Peyer's patch (tissue), 4 donors: ENCODE data around the gene LIMS1. TPM values are rescaled to one million over a fixed set of nuclear protein-coding genes. Genes with fewer than 3 reads are reported as not detected.
A peak's percentile ranks its signal among the peaks of the same experiment; 100 is the strongest.
"Not testable (repeated sequence)": the region's sequence is repeated elsewhere in the genome, so short reads cannot be mapped to it uniquely, and the experiment has no call there.

Experiments used
- DNase-seq, 3 donors: peaks; one replicate each; pipeline ENCODE4 v3.0.0-alpha.2; 2017 to 2019
- H3K27ac ChIP-seq, 4 donors: fragments of 200-600 bp; sonication (generic); one replicate each; pipeline ENCODE4 v1.5.1; 2016 to 2019
- H3K27me3 ChIP-seq, 2 donors: fragments of 200-600 bp; sonication (generic); one replicate each; pipeline ENCODE4 v1.5.1; 2019
- H3K36me3 ChIP-seq, 3 donors: fragments of 200-600 bp; sonication (generic); one replicate each; pipeline ENCODE4 v1.5.1; 2016 to 2019
- H3K4me1 ChIP-seq, 4 donors: fragments of 200-600 bp; sonication (generic); one replicate each; pipeline ENCODE4 v1.5.1; 2016 to 2019
- H3K4me3 ChIP-seq, 4 donors: fragments of 200-600 bp; sonication (generic); 1 replicate in 3 of 4; 2 replicates in 1 of 4; pipeline ENCODE4 v1.5.1; 2016 to 2019; ENCODE audit warnings: mild to moderate bottlenecking in 1 of 4
- H3K9me3 ChIP-seq, 4 donors: fragments of 200-600 bp; sonication (generic); one replicate each; pipeline ENCODE4 v1.5.1; 2016 to 2019; ENCODE audit warnings: mild to moderate bottlenecking in 1 of 4
- total RNA-seq, 4 donors: library from RNA; depleted of rRNA; stranded (reverse); fragments of >200 nt; gene quantifications; one replicate each; pipeline ENCODE4 v1.1.0, GENCODE V29; 2016

The LIMS1 gene
- total RNA-seq, 4 donors from 2014 or later = 24.2 to 78.4 (median 39.6) TPM

GRCh38 chr2:108651468-108651867, 117.2 kb downstream of the LIMS1 start:
- not testable (repeated sequence) for H3K36me3 ChIP-seq, H3K4me3 ChIP-seq, DNase-seq, H3K9me3 ChIP-seq, H3K4me1 ChIP-seq, H3K27ac ChIP-seq, H3K27me3 ChIP-seq

DNA sequence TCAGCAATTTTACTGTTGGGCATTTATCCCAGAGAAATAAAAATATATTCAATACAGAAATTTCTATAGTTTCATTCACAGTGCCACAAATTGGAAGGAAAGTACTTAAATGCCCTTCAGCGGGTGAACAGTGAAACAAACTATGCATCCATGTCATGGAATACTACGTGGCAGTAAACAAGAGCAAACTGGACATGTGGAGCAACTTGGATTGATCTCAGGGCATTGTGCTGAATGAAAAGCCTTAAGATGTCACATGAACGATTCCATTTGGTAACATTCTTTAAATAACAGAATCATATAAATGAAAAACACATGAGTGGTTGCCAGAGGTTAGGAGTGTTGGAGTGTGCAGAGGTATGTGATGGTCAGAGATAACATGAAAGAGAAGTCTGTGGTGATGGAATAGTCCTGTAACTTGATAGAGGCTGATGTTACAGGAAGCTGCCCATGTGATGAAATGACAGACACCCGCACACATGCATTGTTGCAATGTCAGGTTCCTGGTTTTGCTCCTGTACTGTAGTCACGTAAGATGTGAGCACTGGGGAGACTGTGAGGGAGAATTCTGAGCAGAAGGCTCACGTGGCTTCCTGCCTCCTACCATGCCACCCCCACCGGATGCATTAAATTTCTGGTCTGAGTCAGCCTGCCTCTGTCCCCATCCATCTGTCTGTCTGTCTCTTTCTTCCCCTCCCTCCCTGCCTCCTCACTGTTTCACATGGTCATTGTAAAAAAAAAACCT, 118.1 kb downstream of the LIMS1 start:
- H3K4me1 ChIP-seq, H3K27me3 ChIP-seq, H3K9me3 ChIP-seq, H3K4me3 ChIP-seq, H3K36me3 ChIP-seq: not testable (repeated sequence)
- peak in 1 of 3 donors; percentile 33 for DNase-seq
- peak overlapping the region in 1 of 4 donors; percentile 5 for H3K27ac ChIP-seq

DNA sequence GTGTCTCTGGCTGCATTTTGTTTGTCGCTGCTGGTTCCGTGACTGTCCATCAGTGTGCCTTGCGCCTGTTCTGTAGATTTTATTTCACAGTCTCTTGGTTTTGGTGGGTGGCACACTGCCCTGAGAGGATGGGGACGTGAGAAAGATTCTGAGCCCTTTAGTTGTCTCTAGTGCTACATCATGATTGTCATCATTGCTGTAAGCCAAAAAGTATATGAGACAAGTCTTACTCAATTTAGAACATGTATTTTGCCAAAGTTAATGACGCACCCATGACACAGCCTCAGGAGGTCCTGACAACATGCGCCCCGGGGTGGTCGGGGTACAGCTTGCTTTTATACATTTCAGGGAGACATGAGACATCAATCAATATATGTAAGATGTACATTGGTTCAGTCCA, 119.2 kb downstream of the LIMS1 start:
- H3K27ac ChIP-seq, H3K36me3 ChIP-seq, H3K9me3 ChIP-seq, DNase-seq, H3K4me3 ChIP-seq, H3K27me3 ChIP-seq, H3K4me1 ChIP-seq: not testable (repeated sequence)

DNA sequence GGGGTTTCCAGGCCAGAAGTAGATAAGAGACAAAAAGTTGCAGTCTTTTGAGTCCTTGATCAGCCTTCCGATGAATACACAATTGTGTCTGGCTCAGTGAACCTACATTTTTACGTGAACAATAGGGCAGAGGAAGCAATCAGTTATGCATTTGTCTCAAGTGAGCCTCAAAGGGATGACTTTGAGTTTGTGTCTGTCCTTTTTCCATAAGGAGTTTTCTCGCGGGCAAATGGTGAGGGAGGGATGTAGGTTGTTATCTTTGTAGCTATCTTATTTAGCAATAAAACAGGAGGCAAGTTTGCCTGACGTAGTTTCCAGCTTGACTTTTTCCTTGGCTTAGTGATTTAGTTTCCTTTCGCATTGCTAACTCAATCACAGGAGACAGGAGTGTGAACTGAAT, 119.6 kb downstream of the LIMS1 start:
- not testable (repeated sequence) for DNase-seq, H3K27me3 ChIP-seq, H3K4me1 ChIP-seq, H3K9me3 ChIP-seq, H3K4me3 ChIP-seq, H3K36me3 ChIP-seq
- peak overlapping the region in 1 of 4 donors; percentile 58 for H3K27ac ChIP-seq

- not testable (repeated sequence) for H3K4me1 ChIP-seq, H3K36me3 ChIP-seq, H3K27me3 ChIP-seq, DNase-seq, H3K9me3 ChIP-seq, H3K4me3 ChIP-seq
- H3K27ac ChIP-seq = peak overlapping the region in 1 of 4 donors; percentile 58
These were observed 120.4 kb downstream of the LIMS1 start for GRCh38 chr2:108654521-108655125.

GRCh38 chr2:108655270-108655669, 121.0 kb downstream of the LIMS1 start:
- H3K27ac ChIP-seq, H3K27me3 ChIP-seq, H3K9me3 ChIP-seq, H3K4me3 ChIP-seq, H3K36me3 ChIP-seq, DNase-seq, H3K4me1 ChIP-seq: not testable (repeated sequence)

GRCh38 chr2:108656282-108656681, 122.0 kb downstream of the LIMS1 start:
- not testable (repeated sequence) for H3K27me3 ChIP-seq, H3K4me1 ChIP-seq, DNase-seq, H3K9me3 ChIP-seq, H3K4me3 ChIP-seq, H3K27ac ChIP-seq, H3K36me3 ChIP-seq

GRCh38 chr2:108657517-108657916, 123.2 kb downstream of the LIMS1 start:
- H3K27ac ChIP-seq, DNase-seq, H3K27me3 ChIP-seq, H3K36me3 ChIP-seq, H3K4me3 ChIP-seq, H3K9me3 ChIP-seq: not testable (repeated sequence)
- H3K4me1 ChIP-seq = peaks cover 0 to 10% (median 0%) of the 10 kb centered on the region in 4 donors

- H3K4me3 ChIP-seq, H3K27me3 ChIP-seq, DNase-seq, H3K27ac ChIP-seq, H3K9me3 ChIP-seq, H3K36me3 ChIP-seq: not testable (repeated sequence)
- H3K4me1 ChIP-seq = peaks cover 0 to 12% (median 0%) of the 10 kb centered on the region in 4 donors
These were observed 124.3 kb downstream of the LIMS1 start for GRCh38 chr2:108658553-108658952.

DNA sequence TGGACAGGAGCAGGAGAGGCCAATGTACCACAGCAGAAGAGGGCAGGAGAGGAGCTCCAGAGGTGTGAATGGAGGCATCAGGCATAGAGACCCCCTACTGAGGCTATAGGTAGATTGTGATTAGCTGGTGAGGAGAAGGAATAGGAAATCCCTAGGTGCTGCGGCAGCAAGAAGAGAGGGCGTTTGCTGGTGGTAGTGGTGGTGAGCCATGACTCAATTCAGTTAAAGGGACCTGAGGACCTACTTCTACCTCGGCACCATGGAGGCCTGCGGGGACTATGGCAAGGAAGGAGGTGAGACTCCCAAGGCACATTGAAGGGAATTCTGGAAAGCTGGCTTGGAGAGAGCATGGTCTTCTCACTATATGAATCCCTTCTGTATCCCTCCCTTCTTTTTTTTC, 127.2 kb downstream of the LIMS1 start:
- not testable (repeated sequence) for H3K27ac ChIP-seq, DNase-seq, H3K9me3 ChIP-seq, H3K4me3 ChIP-seq, H3K27me3 ChIP-seq, H3K36me3 ChIP-seq
- peaks cover 0 to 12% (median 0%) of the 10 kb centered on the region in 4 donors for H3K4me1 ChIP-seq

DNA sequence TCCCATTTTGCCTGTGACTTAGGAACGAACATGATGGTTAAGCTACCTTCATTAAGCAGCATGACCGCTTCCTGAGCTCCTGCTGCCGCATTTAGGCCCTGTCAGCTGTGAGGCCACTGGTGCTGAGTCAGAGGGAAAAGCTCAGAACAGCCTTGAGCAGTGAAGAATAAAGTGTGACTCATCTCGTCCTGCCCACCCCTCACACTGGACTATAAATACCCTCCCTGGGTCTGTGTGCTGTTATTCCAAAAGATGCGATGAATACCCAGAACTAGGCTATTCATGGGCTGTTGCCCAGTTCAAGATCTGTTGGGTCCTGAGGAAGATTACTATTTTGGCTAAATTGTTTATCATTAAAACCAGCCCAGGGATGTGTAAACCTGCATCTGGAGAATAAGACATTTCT, 127.9 kb downstream of the LIMS1 start:
- not testable (repeated sequence) for H3K9me3 ChIP-seq, H3K36me3 ChIP-seq, H3K27me3 ChIP-seq, DNase-seq, H3K4me3 ChIP-seq
- H3K27ac ChIP-seq = peak overlapping the region in 1 of 4 donors; percentile 26
- peaks cover 0 to 12% (median 0%) of the 10 kb centered on the region in 4 donors for H3K4me1 ChIP-seq

DNA sequence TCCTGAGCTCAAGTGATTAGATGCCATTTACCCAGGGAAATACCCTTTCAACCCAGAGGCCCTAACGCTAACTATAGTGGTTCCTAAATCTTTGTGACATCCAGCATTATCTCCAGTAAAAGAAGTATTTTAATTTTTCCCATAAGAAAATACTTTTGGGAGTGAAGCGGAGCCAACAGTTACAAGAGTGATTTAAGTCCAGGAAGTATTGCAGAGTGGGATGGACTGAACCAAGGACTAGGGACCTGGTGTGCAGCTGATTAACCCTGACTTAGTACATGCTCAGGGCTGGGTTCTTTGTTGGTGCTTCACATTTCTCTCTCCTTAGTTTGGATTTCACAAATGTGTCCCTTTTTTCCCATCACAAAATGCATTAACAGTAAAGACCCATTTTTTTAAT, 129.1 kb downstream of the LIMS1 start:
- H3K9me3 ChIP-seq, H3K4me3 ChIP-seq, H3K27me3 ChIP-seq, H3K36me3 ChIP-seq, H3K27ac ChIP-seq, DNase-seq: not testable (repeated sequence)
- peaks cover 0 to 12% (median 0%) of the 10 kb centered on the region in 4 donors for H3K4me1 ChIP-seq

GRCh38 chr2:108664089-108664488, 129.8 kb downstream of the LIMS1 start:
- not testable (repeated sequence) for H3K36me3 ChIP-seq, H3K9me3 ChIP-seq, H3K4me3 ChIP-seq, H3K27ac ChIP-seq, H3K27me3 ChIP-seq, DNase-seq
- H3K4me1 ChIP-seq = peaks cover 0 to 12% (median 0%) of the 10 kb centered on the region in 4 donors

GRCh38 chr2:108664979-108665378, 130.7 kb downstream of the LIMS1 start:
- H3K4me1 ChIP-seq = peaks cover 0 to 12% (median 0%) of the 10 kb centered on the region in 4 donors
- H3K9me3 ChIP-seq, H3K36me3 ChIP-seq, H3K4me3 ChIP-seq, H3K27me3 ChIP-seq, DNase-seq, H3K27ac ChIP-seq: not testable (repeated sequence)

- not testable (repeated sequence) for DNase-seq, H3K27ac ChIP-seq, H3K36me3 ChIP-seq, H3K27me3 ChIP-seq, H3K9me3 ChIP-seq, H3K4me3 ChIP-seq
- peaks cover 0 to 12% (median 0%) of the 10 kb centered on the region in 4 donors for H3K4me1 ChIP-seq
These were observed 131.7 kb downstream of the LIMS1 start for GRCh38 chr2:108665975-108666374.
